ENCODE measurements around the gene CCDC88B.
A peak's percentile ranks its signal among the peaks of the same experiment; 100 is the strongest.
"Not testable (repeated sequence)": the region's sequence is repeated elsewhere in the genome, so short reads cannot be mapped to it uniquely, and the experiment has no call there.

CCDC88B gene

GRCh38 chr11:64321026-64321425, 19.0 kb upstream of the CCDC88B start:
- DNase-seq, result no peak

- no peak for DNase-seq
These were observed 18.5 kb upstream of the CCDC88B start for GRCh38 chr11:64321533-64321932.

GRCh38 chr11:64322925-64323260, 17.1 kb upstream of the CCDC88B start:
- no peak for DNase-seq

- DNase-seq, result no peak
These were observed 16.6 kb upstream of the CCDC88B start for GRCh38 chr11:64323373-64323772.

GRCh38 chr11:64323984-64324383, 16.0 kb upstream of the CCDC88B start:
- DNase-seq, result not testable (repeated sequence)

- DNase-seq, result no peak
These were observed 15.1 kb upstream of the CCDC88B start for GRCh38 chr11:64324692-64325469.

- no peak for DNase-seq
These were observed 12.6 kb upstream of the CCDC88B start for GRCh38 chr11:64327375-64327774.

- no peak for DNase-seq
These were observed 12.0 kb upstream of the CCDC88B start for GRCh38 chr11:64327993-64328392.

- no peak for DNase-seq
These were observed 9.1 kb upstream of the CCDC88B start for GRCh38 chr11:64330888-64331287.

GRCh38 chr11:64331569-64332371, 8.2 kb upstream of the CCDC88B start:
- DNase-seq, result peak; percentile 30

- DNase-seq, result no peak
These were observed 6.4 kb upstream of the CCDC88B start for GRCh38 chr11:64333556-64333955.

- peak; percentile 29 for DNase-seq
These were observed 5.0 kb upstream of the CCDC88B start for GRCh38 chr11:64334764-64335735.

- no peak for DNase-seq
These were observed 2.3 kb upstream of the CCDC88B start for GRCh38 chr11:64337538-64338249.

- DNase-seq, result no peak
These were observed 1.3 kb upstream of the CCDC88B start for GRCh38 chr11:64338716-64339115.

- DNase-seq, result no peak
These were observed 718 bp upstream of the CCDC88B start for GRCh38 chr11:64339286-64339685.

- no peak for DNase-seq
These were observed 799 bp downstream of the CCDC88B start for GRCh38 chr11:64340671-64341335.

- no peak for DNase-seq
These were observed 1.4 kb downstream of the CCDC88B start for GRCh38 chr11:64341429-64341828.

GRCh38 chr11:64341851-64342791, 2.1 kb downstream of the CCDC88B start:
- DNase-seq, result no peak

GRCh38 chr11:64342869-64343745, 3.1 kb downstream of the CCDC88B start:
- DNase-seq, result no peak
